BJ (cell line): ENCODE results near the gene CSHL1. TPM values are rescaled to one million over a fixed set of nuclear protein-coding genes. Genes with fewer than 3 reads are reported as not detected.

ENCODE experiments used
- CTCF ChIA-PET: fragments of 350-600 bp; formaldehyde crosslinking; extraction: SDS; loops from one replicate; lab custom pipeline; 2021; ENCODE audit warnings: antibody characterized with exemption, inconsistent platforms; lab: Yijun Ruan, JAX
- POLR2A ChIA-PET: fragments of 300-600 bp; sonication (Branson Sonifier 250); formaldehyde crosslinking; extraction: SDS; loops from one replicate; lab custom pipeline; 2021; ENCODE audit warnings: antibody characterized with exemption; lab: Charles Lee
- DNase-seq: peaks from one replicate; pipeline ENCODE4 v3.0.0-alpha.2; 2011; ENCODE audit warnings: low read depth
- H3K27me3 ChIP-seq: 2 replicates; pipeline ENCODE4 v1.6.0; 2011; ENCODE audit warnings: low read length; ENCODE audit not compliant: control insufficient read depth, insufficient read depth
- H3K36me3 ChIP-seq: 2 replicates; pipeline ENCODE4 v1.5.1; 2011; ENCODE audit warnings: low read length; ENCODE audit not compliant: control insufficient read depth, insufficient read depth
- H3K4me3 ChIP-seq: 2 replicates; pipeline ENCODE4 v1.5.1; 2011; ENCODE audit warnings: low read depth, mild to moderate bottlenecking, control low read depth, low read length
- polyA plus RNA-seq: library from polyadenylated mRNA; depleted of rRNA; stranded (reverse); fragments of >200 nt; gene quantifications from 2 replicates; pipeline ENCODE4 v1.2.3, GENCODE V29; 2011
- TF ChIP-seq, protein P1 (sequence below): IDR thresholded peaks from 2 replicates; pipeline ENCODE4 v1.5.1; 2011; ENCODE audit warnings: low read depth, mild to moderate bottlenecking, control low read depth, inconsistent platforms, low read length, moderate library complexity; ENCODE audit not compliant: insufficient read depth

Gene CSHL1
- polyA plus RNA-seq, 1 experiment = not detected

DNA sequence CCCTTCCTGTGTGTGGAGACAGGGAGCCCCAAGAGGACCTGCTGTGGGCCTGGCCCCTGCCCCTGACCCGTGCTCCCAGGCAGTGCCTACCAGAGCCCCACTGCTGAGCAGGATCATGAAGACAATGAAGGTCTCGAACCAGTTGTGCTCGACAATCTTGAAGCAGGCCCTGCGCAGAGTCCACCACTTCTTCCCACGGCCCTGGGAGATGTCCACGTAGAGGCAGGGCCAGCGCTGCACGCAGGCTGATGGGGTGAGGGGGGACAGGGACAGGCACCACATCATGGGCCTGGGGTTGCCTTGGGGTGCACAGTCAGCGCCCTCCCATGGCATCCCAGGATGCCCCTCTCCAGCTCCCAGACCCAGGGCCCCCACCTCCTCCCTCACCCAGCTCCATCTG, 37.5 kb upstream of the CSHL1 start:
- CTCF ChIA-PET = interaction anchor here (0.9 to 1.0 kb wide), 2 partner anchors 30 to 77 kb away, joined by 3 to 5 read pairs; partner anchors contain the start of gene GH1
- H3K27me3 ChIP-seq = peaks cover 3% of the 10 kb centered on the region; the same call in 1 of the 2 replicates
- no peak overlapping the region for H3K4me3 ChIP-seq
- no peak for DNase-seq
- TF ChIP-seq, protein P1, sequence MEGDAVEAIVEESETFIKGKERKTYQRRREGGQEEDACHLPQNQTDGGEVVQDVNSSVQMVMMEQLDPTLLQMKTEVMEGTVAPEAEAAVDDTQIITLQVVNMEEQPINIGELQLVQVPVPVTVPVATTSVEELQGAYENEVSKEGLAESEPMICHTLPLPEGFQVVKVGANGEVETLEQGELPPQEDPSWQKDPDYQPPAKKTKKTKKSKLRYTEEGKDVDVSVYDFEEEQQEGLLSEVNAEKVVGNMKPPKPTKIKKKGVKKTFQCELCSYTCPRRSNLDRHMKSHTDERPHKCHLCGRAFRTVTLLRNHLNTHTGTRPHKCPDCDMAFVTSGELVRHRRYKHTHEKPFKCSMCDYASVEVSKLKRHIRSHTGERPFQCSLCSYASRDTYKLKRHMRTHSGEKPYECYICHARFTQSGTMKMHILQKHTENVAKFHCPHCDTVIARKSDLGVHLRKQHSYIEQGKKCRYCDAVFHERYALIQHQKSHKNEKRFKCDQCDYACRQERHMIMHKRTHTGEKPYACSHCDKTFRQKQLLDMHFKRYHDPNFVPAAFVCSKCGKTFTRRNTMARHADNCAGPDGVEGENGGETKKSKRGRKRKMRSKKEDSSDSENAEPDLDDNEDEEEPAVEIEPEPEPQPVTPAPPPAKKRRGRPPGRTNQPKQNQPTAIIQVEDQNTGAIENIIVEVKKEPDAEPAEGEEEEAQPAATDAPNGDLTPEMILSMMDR = no peak
- POLR2A ChIA-PET = interaction anchor here (0.6 kb wide), 1 partner anchor 17 kb away, joined by 3 read pairs; no protein-coding TSS in a partner anchor
- no peaks in the 10 kb centered on the region for H3K36me3 ChIP-seq

DNA sequence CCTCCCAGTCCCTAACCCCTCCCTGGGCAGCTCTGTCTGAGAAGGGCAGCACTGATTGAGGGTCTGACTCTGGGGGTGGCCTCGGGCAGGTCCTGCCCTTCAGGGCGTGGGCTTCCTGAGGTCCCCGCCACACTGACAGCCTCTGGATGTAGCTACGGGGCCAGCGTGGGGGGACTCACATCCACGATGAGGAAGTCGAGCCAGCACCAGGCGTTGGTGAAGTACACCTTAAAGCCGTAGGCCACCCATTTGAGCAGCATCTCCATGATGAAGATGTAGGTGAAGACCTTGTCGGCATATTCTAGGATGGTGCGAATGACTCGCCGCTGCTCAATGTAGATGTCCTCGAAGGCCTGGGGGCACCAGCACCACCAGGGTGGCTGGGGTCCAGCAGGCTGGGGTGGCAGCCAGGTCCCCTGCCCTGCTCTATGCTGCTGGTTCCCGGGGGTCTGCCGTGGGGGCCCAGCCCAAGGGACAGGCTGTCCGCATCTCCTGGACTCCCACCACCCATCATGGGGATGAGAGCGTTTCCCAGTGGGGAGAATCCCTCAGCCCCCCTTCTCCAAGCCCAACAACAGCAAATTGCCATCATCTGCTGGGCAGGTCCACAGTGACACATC, 36.8 kb upstream of the CSHL1 start:
- ChIA-PET POLR2A (no interaction called here), CTCF (interaction anchor here (0.5 to 3.1 kb wide), 8 partner anchors 8 to 193 kb away, joined by 3 to 42 read pairs (median 10); partner anchors contain the start of gene GH1)
- Histone ChIP-seq H3K27me3 (peaks cover 3% of the 10 kb centered on the region; the same call in 1 of the 2 replicates), H3K4me3 (no peak overlapping the region), H3K36me3 (no peaks in the 10 kb centered on the region)
- no peak for DNase-seq
- TF ChIP-seq, protein P1 = no peak

DNA sequence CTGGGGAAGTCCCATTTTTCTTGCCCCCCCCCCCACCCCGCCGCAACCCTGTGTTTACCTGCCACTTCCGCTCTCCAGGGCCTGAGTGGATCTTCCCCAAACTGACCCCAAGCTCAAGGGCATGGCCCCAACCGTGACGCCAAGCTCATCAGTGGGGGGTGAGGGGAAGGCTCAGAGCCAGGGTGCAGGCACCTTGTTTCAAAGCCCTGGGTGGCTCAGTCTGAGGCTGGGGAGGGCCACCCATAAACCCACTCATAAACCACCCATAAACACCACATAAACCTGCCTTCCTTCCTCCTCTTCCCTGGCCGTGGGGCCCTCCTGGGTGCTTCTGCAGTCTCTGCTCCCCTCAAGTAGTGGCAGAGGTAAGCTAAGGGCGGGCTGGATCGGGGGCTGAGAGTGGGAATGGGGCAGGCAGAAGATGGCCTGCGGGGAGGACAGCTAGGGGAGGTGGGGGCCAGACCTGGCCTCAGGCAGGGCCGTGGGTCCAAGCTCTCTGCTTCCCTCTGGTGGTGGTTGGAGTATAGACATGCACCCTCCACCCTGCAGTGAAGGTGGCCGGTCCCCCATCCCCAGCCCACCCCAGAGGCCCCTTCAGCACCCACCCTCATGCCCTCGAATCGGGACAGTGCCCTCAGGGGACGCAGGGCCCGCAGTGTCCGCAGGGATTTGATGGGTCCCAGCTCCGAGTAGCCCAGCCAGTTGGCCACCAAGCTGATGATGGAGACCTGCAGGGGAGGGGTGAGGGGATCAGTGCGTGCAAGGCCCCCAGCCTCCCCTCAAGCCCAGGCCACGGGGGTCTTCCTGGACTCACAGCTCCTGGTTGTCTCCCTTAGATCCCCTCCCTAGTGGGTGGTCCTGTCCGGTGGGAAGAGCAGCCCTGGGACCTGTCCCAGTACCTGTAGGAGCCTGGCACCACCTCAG, 35.6 kb upstream of the CSHL1 start:
- CTCF ChIA-PET = interaction anchor here (0.5 to 3.1 kb wide), 38 partner anchors 9 to 1760 kb away, joined by 3 to 42 read pairs (median 4); partner anchors contain the start of genes CD79B, CSHL1 and GH1
- no peaks in the 10 kb centered on the region for H3K36me3 ChIP-seq
- DNase-seq = no peak
- TF ChIP-seq, protein P1 = peak; percentile 82
- no peak overlapping the region for H3K4me3 ChIP-seq
- H3K27me3 ChIP-seq = peaks cover 1% of the 10 kb centered on the region; the same call in 1 of the 2 replicates
- POLR2A ChIA-PET = no interaction called here

DNA sequence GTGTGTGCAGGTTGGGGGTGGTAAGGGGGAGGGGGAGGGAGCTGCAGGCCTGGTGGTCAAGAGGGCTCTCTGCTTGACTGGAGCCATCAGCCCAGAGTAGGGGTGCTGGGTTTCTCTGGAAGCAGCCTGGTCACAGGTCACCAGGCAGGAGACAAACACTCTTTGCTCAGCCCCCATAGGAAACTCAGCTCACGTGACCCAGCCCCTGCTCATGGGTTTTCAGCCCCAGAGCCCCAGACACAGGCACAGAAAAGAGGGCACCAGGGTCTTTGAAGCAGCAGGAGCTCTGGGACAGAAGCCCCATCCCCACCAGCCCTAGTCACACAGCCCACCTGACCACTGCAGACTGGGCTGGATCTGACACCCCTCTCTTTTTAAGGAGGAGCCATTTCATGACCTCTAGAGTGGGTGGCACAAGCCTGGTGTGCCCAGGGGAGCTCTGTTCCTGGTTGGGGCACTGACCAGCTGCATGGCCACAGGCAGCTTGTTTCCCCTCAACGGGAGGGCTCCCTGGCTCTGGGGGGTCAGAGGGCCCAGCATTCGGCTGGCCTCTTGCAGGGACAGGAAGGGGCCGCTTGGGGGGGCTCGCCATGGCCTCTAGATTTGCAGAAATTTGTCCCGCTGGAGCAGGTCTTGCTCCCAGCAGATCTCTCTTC, 34.9 kb upstream of the CSHL1 start:
- Histone ChIP-seq H3K27me3 (peaks cover 1% of the 10 kb centered on the region; the same call in 1 of the 2 replicates), H3K36me3 (no peaks in the 10 kb centered on the region), H3K4me3 (no peak overlapping the region)
- CTCF ChIA-PET = interaction anchor here (0.6 to 3.1 kb wide), 36 partner anchors 8 to 1759 kb away, joined by 3 to 42 read pairs (median 5); partner anchors contain the start of genes CD79B, CSHL1 and GH1
- TF ChIP-seq, protein P1 = no peak
- no peak for DNase-seq
- POLR2A ChIA-PET = no interaction called here
